ENCODE data around the gene MTMR2. TPM values are rescaled to one million over a fixed set of nuclear protein-coding genes. Genes with fewer than 3 reads are reported as not detected.

The MTMR2 gene
- 10 to 100 TPM; 14.7 to 35.2 (median 18.4) TPM for total RNA-seq

- intact Hi-C loops (cut with DNase I; ENCODE audit: low total_unique reads) = no loop called here
- TF ChIP-seq EP300 (IDR thresholded peaks at IDR 0.05; ENCODE audit: low read depth) (no peak), POLR2AphosphoS5 (IDR thresholded peaks at IDR 0.05) (peak; percentile 63 to 90 (median 85)), POLR2A (IDR thresholded peaks at IDR 0.05) (peak; percentile 78)
- TF ChIP-seq, protein P1, sequence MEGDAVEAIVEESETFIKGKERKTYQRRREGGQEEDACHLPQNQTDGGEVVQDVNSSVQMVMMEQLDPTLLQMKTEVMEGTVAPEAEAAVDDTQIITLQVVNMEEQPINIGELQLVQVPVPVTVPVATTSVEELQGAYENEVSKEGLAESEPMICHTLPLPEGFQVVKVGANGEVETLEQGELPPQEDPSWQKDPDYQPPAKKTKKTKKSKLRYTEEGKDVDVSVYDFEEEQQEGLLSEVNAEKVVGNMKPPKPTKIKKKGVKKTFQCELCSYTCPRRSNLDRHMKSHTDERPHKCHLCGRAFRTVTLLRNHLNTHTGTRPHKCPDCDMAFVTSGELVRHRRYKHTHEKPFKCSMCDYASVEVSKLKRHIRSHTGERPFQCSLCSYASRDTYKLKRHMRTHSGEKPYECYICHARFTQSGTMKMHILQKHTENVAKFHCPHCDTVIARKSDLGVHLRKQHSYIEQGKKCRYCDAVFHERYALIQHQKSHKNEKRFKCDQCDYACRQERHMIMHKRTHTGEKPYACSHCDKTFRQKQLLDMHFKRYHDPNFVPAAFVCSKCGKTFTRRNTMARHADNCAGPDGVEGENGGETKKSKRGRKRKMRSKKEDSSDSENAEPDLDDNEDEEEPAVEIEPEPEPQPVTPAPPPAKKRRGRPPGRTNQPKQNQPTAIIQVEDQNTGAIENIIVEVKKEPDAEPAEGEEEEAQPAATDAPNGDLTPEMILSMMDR (IDR thresholded peaks at IDR 0.05) = no peak
- Histone ChIP-seq H3K27ac (peak within 1 kb of the TSS; percentile 89 to 93 (median 93)), H3K4me3 (peak within 1 kb of the TSS; percentile 60 to 79 (median 72)), H3K27me3 (no peaks in the 10 kb centered on the region), H3K4me1 (peaks cover 0 to 41% (median 17%) of the 10 kb centered on the region in 4 donors), H3K9me3 (no peaks in the 10 kb centered on the region), H3K36me3 (no peaks in the 10 kb centered on the region)
- peak; percentile 77 for DNase-seq
- WGBS, 2 donors (ENCODE audit: low coverage in 1 of 2) = 0% methylated on average over 3 to 35 of the region's 49 CpGs
- in situ Hi-C loops (cut with MboI; ENCODE audit: low pct_ligation_motif_present in 1 of 4, low pct_unique_long_range_greater_than_20kb in 1 of 4, low sequenced_read_pairs in 3 of 4) = no loop called here
Measured at GRCh38 chr11:95923728-95924413, at the start of gene MTMR2. TSS of gene MTMR2 (minus strand) at chr11:95924107. CDS start at chr11:95923954, 153 bp downstream.

DNA sequence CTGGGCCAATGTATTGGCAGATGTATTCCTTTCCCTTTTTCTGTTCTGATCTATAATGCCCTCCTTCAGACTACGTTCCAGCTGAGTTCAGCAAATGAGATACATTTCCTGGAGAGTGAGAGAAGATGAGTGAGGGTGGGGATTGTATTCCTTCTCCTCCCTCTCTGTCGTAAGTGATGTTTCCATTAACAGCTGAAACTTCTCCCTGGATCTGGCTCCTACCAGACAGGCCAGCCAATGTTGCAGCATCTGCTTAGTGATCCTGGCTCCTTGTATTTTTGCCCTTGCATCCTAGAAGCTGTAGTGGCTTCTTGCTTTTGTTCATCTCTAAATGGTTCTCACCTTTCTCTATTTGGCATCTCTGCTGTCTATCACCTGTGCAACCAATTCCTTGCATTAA is 48.2 kb upstream of the MTMR2 start:
- Histone ChIP-seq H3K36me3 (no peaks in the 10 kb centered on the region), H3K4me1 (no peaks in the 10 kb centered on the region), H3K27me3 (no peaks in the 10 kb centered on the region), H3K27ac (no peak overlapping the region), H3K9me3 (no peaks in the 10 kb centered on the region), H3K4me3 (no peak overlapping the region)
- WGBS, 2 donors (ENCODE audit: low coverage in 1 of 2) = 64 to 67% methylated on average over 1 to 2 of the region's 2 CpGs
- intact Hi-C loops (cut with DNase I; ENCODE audit: low total_unique reads) = no loop called here
- TF ChIP-seq POLR2AphosphoS5 (IDR thresholded peaks at IDR 0.05) = no peak
- TF ChIP-seq POLR2A (IDR thresholded peaks at IDR 0.05) = no peak
- TF ChIP-seq, protein P1 (IDR thresholded peaks at IDR 0.05) = no peak
- no peak for TF ChIP-seq EP300 (IDR thresholded peaks at IDR 0.05; ENCODE audit: low read depth)
- no peak for DNase-seq
- in situ Hi-C loops (cut with MboI; ENCODE audit: low pct_ligation_motif_present in 1 of 4, low pct_unique_long_range_greater_than_20kb in 1 of 4, low sequenced_read_pairs in 3 of 4) = no loop called here

GRCh38 chr11:95968585-95968984 is 44.7 kb upstream of the MTMR2 start:
- in situ Hi-C loops (cut with MboI; ENCODE audit: low pct_ligation_motif_present in 1 of 4, low pct_unique_long_range_greater_than_20kb in 1 of 4, low sequenced_read_pairs in 3 of 4) = no loop called here
- WGBS, 2 donors (ENCODE audit: low coverage in 1 of 2) = 59 to 71% methylated on average over 1 of the region's 1 CpG

DNA sequence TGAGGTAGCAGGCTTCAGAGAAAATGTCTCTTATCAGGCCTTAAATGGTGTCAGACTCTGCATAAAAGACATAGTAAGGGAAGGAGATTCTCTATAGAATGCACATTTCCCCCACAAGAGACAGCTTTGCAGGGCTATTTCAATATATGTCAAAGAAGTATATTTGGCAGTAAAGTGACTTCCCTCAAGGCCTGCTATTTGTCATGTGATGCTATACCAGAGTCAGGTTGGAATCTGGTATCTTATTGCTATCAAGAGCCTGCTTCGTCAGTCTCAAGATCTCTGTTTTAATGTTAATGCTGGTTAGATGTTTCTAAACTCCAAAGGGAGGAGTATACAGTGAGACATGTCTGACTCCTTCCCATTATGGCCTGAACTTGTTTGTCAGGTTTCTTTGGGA is 40.4 kb upstream of the MTMR2 start:
- H3K27me3 ChIP-seq = no peaks in the 10 kb centered on the region
- in situ Hi-C loops (cut with MboI; ENCODE audit: low pct_ligation_motif_present in 1 of 4, low pct_unique_long_range_greater_than_20kb in 1 of 4, low sequenced_read_pairs in 3 of 4) = no loop called here
- H3K36me3 ChIP-seq = no peaks in the 10 kb centered on the region
- DNase-seq = no peak
- H3K27ac ChIP-seq = no peak overlapping the region
- no peak overlapping the region for H3K4me3 ChIP-seq
- no peak for TF ChIP-seq POLR2A (IDR thresholded peaks at IDR 0.05)
- no peak for TF ChIP-seq EP300 (IDR thresholded peaks at IDR 0.05; ENCODE audit: low read depth)
- TF ChIP-seq, protein P1 (IDR thresholded peaks at IDR 0.05) = no peak
- TF ChIP-seq POLR2AphosphoS5 (IDR thresholded peaks at IDR 0.05) = no peak
- no peaks in the 10 kb centered on the region for H3K4me1 ChIP-seq
- no peaks in the 10 kb centered on the region for H3K9me3 ChIP-seq
- 80 to 97% methylated on average over 1 of the region's 1 CpG for WGBS, 2 donors (ENCODE audit: low coverage in 1 of 2)
- intact Hi-C loops (cut with DNase I; ENCODE audit: low total_unique reads) = no loop called here

More at GRCh38 chr11:95968585-95968984, 44.7 kb upstream of the MTMR2 start:
- TF ChIP-seq, protein P1 (IDR thresholded peaks at IDR 0.05) = peak in 1 of 5 experiments; percentile 10
- TF ChIP-seq POLR2A (IDR thresholded peaks at IDR 0.05) = no peak
- Histone ChIP-seq H3K9me3 (no peaks in the 10 kb centered on the region), H3K36me3 (no peaks in the 10 kb centered on the region), H3K27ac (no peak overlapping the region), H3K4me1 (no peaks in the 10 kb centered on the region), H3K27me3 (no peaks in the 10 kb centered on the region), H3K4me3 (no peak overlapping the region)
- intact Hi-C loops (cut with DNase I; ENCODE audit: low total_unique reads) = no loop called here
- no peak for DNase-seq

Measured in transverse colon (tissue), 4 donors.